Anterior cingulate cortex (tissue), 58 donors: ENCODE results near the gene ENPP7.
A peak's percentile ranks its signal among the peaks of the same experiment; 100 is the strongest.
"Not testable (repeated sequence)": the region's sequence is repeated elsewhere in the genome, so short reads cannot be mapped to it uniquely, and the experiment has no call there.

Experiments
- DNase-seq, 58 donors: peaks; one replicate each; lab custom pipeline; 2025; lab: John Stamatoyannopoulos, UW

ENPP7 gene

GRCh38 chr17:79772726-79773125 is 42.0 kb downstream of the ENPP7 start:
- not testable (repeated sequence) for DNase-seq

DNA sequence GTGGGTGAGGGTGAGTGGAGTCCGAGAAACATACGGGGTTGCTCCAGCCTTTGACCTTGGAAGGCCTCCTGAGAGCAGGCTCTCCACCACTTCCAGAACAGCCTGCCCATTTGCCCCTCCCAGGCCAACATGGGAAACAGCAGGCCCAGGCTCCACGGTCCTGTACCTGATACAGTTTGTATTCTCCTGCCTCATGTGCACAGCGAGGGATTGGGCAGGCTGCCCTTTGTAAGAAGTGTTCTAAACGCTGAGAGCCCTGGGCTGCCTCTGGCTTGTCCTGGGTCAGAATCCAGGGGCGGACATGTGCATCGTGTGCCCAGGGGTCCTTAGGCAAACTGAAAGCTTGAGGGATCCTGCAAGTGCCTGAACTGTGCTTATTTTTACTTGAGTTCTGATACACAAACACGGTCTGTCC is 43.8 kb downstream of the ENPP7 start:
- no peak for DNase-seq

GRCh38 chr17:79775632-79776031 is 44.9 kb downstream of the ENPP7 start:
- DNase-seq = no peak

GRCh38 chr17:79776376-79777119 is 45.8 kb downstream of the ENPP7 start:
- DNase-seq = no peak

GRCh38 chr17:79777120-79777893 is 46.6 kb downstream of the ENPP7 start:
- DNase-seq = peak in 22 of 58 donors; percentile 10 to 79 (median 62)

- DNase-seq = peak in 50 of 58 donors; percentile 7 to 79 (median 56)
Measured at GRCh38 chr17:79777894-79778503, 47.3 kb downstream of the ENPP7 start, which contains the start of gene CBX2. Gene CBX2 (plus strand): TSS chr17:79778148. CDS start chr17:79778236, 88 bp downstream.

DNA sequence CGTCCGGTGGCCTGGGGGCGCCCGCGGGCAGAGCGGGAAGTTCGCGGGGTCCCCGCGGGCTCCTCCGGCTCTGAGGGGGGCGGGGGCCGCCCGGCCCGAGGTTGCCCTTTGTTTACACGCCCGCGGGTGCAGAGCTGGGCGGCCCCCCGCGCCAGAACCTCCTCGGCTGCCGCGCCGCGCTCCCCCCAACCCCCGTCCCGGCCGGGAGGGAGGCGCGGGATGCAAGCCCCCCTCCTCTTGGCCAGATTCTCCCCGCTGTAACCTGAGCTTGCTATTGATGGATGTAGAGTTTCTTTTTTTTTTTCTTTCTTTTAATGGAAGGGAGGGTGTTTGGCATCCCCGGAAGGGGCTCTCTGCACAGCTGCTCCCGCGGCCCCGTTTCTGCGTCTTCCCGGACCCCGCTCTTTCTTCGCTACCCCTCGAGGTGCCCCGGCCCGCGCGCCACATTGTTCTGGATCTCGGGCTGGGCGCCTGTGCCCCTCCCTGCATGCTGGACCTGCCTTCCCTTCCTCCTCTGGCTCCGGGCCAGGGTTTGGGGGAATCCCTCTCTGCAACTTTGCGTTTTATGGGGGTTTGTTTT is 47.9 kb downstream of the ENPP7 start:
- DNase-seq = peak in 2 of 58 donors; percentile 12 to 30

- DNase-seq = no peak
Measured at GRCh38 chr17:79779084-79779529, 48.4 kb downstream of the ENPP7 start.

GRCh38 chr17:79779661-79780365 is 49.1 kb downstream of the ENPP7 start:
- DNase-seq = no peak

GRCh38 chr17:79781012-79781650 is 50.4 kb downstream of the ENPP7 start:
- DNase-seq = no peak

DNA sequence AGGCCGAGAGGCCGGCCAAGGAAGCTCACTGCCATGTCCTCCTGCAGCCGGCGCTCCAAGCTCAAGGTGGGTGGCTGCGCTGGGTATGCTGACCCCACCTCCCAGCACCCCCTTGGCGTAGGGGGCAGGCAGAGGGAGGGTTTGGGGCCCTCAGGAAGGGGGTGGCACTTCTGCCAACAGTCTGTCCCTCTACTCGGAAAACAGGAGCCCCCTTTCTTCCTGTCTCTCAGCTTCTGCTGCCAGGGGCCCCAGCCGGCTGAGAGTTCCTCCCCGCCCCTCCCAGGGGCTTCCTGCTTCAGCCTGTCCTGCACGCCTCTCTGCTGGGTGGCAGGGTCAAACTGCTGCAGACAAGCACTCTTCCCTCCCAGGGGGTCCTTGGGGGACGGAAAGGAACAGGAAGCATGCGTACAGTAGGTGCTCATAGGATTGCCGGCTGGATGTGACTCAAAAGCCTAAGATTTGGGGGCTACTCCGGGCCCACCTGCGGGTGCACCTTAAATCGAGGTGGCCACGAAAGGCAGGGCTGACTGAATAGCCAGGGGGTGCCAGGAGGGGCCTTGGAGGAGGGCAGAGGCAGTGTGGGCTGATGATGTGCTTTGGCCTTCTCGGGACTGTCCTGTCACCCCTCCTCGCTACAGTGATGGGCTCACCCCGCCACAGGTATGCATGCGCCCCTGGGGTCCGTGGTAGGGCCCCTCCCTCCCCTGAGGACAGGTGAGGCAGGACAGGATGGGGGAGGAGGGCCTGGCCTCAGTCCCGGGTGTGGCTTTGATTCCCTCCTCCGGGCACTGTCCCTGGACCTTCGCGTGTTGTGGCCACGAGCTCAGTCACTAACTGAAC is 51.2 kb downstream of the ENPP7 start:
- DNase-seq = no peak

GRCh38 chr17:79783891-79784290 is 53.1 kb downstream of the ENPP7 start:
- DNase-seq = no peak

DNA sequence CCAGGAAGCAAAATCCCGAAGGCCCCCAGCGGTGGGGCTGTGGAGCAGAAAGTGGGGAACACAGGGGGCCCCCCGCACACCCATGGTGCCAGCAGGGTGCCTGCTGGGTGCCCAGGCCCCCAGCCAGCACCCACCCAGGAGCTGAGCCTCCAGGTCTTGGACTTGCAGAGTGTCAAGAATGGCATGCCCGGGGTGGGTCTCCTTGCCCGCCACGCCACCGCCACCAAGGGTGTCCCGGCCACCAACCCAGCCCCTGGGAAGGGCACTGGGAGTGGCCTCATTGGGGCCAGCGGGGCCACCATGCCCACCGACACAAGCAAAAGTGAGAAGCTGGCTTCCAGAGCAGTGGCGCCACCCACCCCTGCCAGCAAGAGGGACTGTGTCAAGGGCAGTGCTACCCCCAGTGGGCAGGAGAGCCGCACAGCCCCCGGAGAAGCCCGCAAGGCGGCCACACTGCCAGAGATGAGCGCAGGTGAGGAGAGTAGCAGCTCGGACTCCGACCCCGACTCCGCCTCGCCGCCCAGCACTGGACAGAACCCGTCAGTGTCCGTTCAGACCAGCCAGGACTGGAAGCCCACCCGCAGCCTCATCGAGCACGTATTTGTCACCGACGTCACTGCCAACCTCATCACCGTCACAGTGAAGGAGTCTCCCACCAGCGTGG is 53.7 kb downstream of the ENPP7 start:
- no peak for DNase-seq

GRCh38 chr17:79785017-79785899 is 54.5 kb downstream of the ENPP7 start:
- DNase-seq = no peak

DNA sequence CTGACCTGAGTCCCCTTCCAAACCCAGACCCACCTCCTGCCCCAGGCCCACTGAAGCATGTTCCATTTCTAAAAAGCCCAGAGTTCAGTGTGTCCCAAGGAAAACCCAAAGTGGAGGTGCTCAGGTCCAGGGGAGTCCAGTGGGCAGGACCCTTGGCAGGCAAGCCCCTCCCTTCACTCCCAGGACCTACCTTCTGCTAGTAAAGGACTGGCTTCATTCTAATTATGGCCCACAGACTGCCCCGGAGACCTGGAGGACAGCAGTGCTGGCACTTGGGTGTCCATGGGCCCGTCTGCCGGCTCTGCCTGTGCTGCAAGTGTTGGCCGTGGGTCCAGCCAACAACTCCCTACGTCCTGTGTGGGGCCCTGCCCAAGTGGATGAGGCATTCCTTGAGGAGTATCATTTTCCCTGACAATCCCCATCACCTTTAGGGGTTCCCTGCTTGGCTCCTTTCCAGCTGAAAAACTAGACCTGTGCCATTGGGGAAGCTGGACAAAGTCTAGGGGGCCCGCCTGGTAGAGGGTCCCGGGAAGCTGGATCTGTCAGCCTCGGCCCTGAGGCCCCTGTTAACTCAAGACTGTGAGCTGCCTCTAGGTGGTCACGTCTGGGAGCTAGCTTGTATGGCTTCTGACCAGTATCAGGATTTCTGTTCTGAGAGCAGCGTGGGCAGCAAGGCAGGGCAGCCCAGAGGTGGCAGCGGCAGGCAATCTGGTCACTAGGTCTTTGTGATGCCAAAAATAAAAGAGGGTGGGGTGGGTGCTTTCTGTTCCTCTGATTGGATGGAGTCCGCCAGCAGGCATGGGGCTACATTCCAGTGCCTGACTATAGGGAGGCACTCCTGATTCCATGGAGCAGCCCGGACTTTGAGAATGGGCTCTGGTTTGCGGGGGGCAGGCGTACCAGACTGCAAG is 55.4 kb downstream of the ENPP7 start:
- DNase-seq = no peak
